GM19324 (cell line): ENCODE results near the gene ERF.

Source experiments
- ATAC-seq: cut with Tn5 transposase; IDR thresholded peaks from one replicate; pipeline ENCODE4 v1.9.1; 2021; ENCODE audit warnings: mild to moderate bottlenecking, moderate library complexity; ENCODE audit not compliant: unreplicated experiment, low FRiP score

ERF gene

DNA sequence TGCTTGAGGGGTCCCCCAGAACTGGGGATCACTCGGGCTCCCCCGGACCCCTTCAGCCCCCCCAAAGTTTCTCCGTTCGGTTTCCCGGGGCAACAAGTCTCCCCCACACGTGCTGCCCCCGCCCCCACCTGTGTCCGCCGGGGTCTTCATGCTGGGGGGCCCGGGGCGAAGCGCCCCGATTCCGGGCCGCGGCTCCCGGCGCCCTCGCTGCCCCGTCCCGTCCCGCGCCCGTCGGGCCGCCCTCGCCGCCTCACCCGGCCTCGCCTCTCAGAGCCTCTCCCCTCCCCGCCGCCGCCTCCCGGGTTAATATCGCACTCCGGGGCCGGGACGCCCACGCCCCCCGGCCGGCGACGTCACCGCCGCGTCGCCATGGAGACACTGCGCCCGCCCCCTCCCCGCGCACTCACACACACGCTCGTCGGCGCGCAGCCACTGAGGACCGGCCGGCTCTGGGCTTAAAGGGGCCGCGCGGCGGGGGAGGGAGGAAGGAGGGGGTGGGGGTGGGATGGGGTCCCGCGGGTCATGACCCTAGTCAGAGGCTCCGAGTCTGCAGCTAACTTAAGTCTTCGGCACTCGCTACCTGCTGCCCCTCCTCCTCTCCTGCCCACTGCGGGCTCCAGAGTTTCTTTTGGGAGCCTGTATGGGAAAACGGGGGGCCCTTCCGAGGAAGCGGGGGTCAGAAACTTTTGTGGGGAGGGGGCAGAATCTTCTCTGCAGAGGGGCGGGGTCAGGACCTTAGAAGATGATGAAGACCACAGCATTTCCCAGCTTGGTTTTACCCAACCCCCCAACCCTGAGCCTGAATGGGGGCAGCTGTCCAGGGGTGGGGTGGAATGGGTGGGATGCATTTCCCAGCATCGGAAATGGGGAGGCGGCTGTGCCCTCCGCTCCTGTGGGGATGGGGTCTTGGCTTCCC, at the start of gene ERF:
Gene ERF (minus strand): TSS at position 279 of the 916 bp plus-strand sequence. CDS start 129 bp downstream, at position 150.
- peak; percentile 68 for ATAC-seq

GRCh38 chr19:42303876-42304275, 48.9 kb upstream of the ERF start:
- ATAC-seq = no peak

DNA sequence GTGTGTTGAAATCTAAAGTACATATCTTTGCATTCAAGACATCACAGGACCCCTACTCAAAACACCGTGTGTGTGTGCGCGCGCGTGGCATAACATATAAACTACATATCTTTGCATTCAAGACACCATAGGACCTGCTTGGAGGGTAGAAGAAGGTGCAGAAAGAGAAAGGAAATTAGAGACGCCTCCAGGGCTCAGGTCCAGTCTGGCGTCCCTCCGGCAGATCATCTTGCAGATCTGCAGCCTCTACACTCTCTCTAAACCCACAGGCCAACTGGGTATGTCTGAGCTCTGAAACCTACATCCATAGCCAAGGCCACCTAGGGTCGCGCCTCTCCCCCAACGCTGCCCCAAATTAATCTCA, 48.2 kb upstream of the ERF start:
- ATAC-seq = no peak

DNA sequence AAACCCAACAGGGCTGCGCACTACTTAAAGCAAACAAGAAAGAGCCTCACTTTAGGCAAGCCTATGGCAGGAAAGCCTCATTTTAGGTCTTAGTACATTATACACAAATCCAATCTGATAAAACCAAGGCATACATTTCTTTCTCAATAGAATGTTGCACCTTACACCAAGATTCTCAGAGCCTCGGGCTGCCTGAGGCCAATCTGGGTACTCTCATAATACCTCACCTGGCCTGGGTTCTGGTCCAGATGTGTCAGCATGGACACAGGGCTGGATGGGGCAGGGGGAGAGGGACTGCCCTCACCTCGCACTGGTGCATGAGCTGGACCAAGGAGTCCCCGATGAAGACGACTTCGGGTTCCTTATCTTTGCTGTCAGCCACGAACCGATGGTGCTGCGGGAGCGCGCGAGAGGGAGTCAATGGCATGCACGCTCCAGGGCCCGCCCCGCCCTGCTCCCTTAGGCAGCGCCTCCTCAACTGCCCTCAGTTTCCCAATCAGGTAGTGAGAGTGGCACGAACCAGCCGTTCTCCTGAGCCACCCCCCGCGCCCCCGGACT, 46.8 kb upstream of the ERF start, which contains the start of gene PRR19:
Gene PRR19 (plus strand): TSS at position 487 of the 558 bp plus-strand sequence. CDS start 7,453 bp downstream, outside the sequence.
- ATAC-seq = no peak

GRCh38 chr19:42297039-42297438, 42.1 kb upstream of the ERF start:
- ATAC-seq = no peak

DNA sequence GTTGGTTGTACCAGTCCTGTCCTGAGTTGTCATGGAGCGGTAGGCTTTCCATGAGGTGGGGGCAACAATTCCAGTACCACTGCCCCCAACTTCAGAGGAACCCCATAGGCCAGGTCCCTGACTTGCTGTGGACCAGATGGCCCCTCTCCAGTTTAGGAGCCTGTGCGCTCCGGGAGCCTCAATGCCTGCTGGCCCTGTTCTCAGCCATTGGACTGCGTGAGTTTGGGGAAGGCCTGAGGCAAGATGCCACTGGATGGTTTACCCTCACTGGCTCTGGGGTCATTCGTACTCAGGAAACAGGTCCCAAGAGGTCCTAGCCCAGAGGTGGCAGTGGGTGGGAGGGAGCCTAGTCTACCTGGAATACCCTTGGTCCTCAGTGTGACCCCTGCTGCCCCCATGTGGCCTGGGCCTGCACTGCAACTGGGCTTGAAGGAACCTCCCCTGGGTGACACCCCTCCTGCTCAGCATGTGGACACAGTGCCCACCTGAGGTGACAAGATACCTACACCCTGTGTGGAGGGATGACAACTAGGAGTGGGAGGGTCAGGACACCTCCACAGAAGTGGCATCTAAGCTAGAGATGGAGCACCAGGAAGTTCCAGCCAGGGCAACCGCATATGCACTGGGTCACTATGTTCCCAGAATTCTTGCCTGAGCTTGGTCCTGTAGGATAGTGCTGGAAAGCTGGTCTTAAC, 41.0 kb upstream of the ERF start:
- no peak for ATAC-seq

DNA sequence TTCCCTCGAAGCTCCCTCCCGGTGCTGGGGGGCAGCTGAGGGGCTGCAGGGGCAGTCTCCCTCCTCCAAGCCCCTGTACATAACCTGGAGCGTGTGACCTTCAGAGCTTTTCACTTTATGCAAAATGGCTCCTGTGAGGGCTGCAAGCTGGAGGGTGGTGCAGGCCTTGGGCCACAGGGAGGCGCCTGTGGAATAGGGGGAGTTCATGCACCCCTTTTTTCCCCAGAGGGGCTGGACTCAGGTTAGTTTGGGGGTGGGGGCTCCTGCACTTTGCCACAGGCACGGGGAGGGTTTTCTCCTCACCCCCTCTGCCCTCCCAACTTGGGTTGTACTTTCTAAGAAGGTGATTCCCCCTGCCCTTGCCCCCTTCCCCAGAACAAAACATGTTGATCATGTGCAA, 40.4 kb upstream of the ERF start:
- ATAC-seq = no peak

DNA sequence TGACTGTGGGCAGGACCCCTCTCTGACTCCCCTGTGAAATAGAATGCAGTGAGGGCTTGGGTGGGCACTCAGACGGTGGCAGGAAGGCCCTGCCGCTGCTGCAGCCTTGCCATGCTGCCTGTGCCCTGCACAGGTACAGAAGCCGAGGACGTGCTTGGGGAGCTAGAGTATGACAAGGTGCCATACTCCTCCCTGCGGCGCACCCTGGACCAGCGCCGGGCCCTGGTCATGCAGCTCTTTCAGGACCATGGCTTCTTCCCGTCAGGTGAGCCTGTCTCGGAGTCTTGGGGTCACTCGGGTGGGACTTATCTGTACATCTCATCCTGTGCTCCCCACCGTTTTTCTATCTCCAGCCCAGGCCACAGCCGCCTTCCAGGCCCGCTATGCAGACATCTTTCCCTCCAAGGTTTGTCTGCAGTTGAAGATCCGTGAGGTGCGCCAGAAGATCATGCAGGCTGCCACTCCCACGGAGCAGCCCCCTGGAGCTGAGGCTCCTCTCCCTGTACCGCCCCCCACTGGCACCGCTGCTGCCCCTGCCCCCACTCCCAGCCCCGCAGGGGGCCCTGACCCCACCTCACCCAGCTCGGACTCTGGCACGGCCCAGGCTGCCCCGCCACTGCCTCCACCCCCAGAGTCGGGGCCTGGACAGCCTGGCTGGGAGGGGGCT, 39.7 kb upstream of the ERF start:
- no peak for ATAC-seq

GRCh38 chr19:42293948-42294347, 39.0 kb upstream of the ERF start:
- ATAC-seq = no peak

GRCh38 chr19:42293540-42293939, 38.6 kb upstream of the ERF start:
- ATAC-seq = no peak

DNA sequence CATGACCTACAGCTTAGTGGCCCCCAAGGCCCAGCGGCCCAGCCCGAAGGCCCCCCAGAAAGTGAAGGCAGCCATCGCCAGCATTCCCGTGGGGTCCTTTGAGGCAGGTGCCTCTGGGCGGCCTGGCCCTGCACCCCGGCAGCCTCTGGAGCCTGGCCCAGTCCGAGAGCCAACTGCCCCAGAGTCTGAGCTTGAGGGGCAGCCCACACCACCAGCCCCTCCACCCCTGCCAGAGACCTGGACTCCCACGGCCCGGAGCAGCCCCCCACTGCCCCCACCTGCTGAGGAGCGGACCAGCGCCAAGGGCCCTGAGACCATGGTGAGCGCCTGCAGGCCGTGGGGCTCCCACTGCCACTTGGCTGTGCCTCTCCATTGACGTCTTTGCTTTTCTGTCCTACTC, 38.0 kb upstream of the ERF start:
- no peak for ATAC-seq

DNA sequence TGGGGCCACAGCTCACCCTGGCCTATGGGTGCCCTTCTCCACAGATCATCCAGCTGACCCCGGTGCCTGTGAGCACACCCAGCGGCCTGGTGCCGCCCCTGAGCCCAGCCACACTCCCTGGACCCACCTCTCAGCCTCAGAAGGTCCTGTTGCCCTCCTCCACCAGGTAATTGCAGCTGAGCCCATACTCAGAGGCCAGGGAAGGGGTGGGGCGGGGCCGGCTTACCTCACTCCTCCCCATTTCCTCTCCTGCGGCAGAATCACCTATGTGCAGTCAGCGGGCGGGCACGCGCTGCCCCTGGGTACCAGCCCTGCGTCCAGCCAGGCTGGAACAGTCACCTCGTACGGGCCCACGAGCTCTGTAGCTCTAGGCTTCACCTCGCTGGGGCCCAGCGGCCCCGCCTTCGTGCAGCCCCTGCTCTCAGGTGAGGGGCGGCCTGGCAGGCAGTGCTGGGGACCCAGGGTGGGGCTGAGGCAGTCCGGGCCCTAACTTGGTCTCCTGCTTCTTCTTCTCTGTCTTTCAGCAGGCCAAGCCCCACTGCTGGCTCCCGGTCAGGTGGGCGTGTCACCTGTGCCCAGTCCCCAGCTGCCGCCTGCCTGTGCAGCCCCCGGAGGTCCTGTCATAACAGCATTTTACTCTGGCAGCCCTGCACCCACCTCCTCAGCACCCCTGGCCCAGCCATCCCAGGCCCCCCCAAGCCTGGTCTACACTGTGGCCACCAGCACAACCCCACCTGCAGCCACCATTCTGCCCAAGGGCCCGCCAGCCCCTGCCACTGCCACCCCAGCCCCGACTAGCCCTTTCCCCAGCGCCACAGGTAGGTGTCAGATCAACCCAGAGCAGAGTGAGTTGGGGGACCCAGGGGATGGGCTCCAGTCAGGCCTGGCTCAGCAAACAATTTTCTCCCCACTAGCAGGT, 37.4 kb upstream of the ERF start:
- no peak for ATAC-seq

DNA sequence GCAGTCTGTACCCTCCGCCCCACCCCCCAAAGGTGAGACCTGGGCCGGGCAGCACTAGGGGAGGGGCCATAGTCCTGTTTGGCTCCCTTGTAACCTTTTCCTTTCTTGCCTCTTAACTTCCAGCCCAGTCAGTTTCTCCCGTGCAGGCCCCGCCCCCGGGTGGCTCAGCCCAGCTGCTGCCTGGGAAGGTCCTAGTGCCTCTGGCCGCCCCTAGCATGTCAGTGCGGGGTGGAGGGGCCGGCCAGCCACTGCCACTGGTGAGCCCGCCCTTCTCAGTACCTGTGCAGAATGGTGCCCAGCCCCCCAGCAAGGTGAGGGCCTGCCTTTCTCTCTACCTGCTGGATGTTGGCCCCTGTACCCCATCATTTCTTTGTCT, 36.5 kb upstream of the ERF start:
- no peak for ATAC-seq

DNA sequence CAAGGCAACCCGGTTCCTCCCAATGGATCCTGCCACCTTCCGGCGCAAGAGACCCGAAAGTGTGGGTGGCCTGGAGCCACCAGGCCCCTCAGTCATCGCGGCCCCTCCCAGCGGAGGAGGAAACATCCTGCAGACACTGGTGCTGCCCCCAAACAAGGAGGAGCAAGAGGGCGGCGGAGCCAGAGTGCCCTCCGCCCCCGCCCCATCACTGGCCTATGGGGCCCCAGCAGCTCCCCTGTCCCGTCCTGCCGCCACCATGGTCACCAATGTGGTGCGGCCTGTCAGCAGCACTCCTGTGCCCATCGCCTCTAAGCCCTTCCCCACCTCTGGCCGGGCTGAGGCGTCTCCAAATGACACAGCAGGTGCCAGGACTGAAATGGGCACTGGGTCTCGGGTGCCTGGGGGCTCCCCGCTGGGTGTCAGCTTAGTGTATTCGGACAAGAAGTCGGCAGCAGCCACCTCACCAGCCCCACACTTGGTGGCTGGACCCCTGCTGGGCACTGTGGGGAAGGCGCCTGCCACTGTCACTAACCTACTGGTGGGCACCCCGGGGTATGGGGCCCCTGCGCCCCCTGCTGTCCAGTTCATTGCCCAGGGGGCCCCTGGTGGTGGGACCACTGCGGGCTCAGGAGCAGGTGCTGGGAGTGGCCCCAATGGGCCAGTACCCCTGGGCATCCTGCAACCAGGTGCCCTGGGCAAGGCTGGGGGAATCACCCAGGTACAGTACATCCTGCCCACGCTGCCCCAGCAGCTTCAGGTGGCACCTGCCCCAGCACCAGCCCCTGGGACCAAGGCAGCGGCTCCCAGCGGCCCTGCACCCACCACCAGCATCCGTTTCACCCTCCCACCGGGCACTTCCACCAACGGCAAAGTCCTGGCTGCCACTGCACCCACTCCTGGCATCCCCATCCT, 35.9 kb upstream of the ERF start:
- no peak for ATAC-seq

GRCh38 chr19:42290136-42290522, 35.2 kb upstream of the ERF start:
- ATAC-seq = no peak

GRCh38 chr19:42289556-42290041, 34.7 kb upstream of the ERF start:
- ATAC-seq = no peak

DNA sequence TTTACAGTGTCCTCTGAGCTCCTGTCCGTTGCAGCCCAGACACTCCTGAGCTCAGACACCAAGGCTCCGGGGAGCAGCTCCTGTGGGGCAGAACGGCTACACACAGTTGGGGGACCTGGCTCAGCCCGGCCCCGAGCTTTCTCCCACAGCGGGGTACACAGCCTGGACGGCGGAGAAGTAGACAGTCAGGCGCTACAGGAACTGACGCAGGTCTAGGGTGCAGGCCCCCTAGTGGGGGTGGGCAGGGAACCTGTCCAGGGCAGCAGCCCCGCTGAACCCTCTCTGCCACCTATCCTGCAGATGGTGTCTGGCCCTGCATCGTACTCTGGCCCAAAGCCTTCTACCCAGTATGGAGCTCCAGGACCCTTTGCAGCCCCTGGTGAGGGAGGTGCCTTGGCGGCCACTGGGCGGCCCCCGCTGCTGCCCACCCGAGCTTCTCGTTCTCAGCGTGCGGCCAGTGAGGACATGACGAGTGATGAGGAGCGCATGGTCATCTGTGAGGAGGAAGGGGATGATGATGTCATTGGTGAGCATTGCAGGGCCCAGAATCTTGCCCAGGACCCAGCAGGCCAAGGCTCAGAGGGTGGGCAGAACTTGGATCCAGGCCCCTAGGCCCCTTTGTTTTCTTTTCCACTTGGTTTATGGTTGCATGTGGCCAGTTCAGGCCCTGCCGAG, 34.1 kb upstream of the ERF start:
- ATAC-seq = no peak

DNA sequence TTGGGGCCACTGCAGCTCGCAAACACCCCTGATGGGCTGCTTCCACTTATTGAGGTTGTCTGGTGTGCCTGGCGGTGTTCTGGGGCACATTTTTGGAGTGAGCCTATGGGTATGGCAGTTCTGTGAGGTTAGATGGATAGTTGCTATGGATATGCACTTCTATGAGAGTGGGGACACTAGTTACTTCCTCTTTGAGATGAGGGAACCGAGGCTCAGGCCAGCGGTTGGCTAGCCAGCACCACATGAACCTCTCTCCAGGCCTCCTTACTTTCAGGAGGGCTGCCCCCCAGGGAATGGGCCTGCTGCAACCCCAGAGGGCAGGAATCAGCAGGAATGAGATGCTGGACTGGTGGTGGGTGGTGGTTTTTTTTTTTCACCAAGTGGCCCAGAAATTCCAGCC, 33.5 kb upstream of the ERF start:
- no peak for ATAC-seq
